ENCODE results near the gene AGTR1.

GRCh38 chr3:148659512-148659911 is 38.2 kb upstream of the AGTR1 start:
- TF ChIP-seq, protein P1, sequence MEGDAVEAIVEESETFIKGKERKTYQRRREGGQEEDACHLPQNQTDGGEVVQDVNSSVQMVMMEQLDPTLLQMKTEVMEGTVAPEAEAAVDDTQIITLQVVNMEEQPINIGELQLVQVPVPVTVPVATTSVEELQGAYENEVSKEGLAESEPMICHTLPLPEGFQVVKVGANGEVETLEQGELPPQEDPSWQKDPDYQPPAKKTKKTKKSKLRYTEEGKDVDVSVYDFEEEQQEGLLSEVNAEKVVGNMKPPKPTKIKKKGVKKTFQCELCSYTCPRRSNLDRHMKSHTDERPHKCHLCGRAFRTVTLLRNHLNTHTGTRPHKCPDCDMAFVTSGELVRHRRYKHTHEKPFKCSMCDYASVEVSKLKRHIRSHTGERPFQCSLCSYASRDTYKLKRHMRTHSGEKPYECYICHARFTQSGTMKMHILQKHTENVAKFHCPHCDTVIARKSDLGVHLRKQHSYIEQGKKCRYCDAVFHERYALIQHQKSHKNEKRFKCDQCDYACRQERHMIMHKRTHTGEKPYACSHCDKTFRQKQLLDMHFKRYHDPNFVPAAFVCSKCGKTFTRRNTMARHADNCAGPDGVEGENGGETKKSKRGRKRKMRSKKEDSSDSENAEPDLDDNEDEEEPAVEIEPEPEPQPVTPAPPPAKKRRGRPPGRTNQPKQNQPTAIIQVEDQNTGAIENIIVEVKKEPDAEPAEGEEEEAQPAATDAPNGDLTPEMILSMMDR (IDR thresholded peaks at IDR 0.05 in 2 of 3, conservative IDR thresholded peaks at IDR 0.05 in 1 of 3; ENCODE audit: control insufficient read depth in 2 of 3, extremely low read depth in 1 of 3, insufficient read depth in 1 of 3, low read depth in 3 of 3, low read length in 3 of 3) = no peak
- no peak for TF ChIP-seq GABPA (IDR thresholded peaks at IDR 0.05; ENCODE audit: low read depth)
- no peak for TF ChIP-seq ZNF274 (IDR thresholded peaks at IDR 0.05; ENCODE audit: insufficient read depth, insufficient read length)
- TF ChIP-seq TAF1 (IDR thresholded peaks at IDR 0.05; ENCODE audit: borderline replicate concordance, low read depth, low read length) = no peak
- TF ChIP-seq TARDBP (IDR thresholded peaks at IDR 0.05; ENCODE audit: borderline replicate concordance) = no peak
- TF ChIP-seq SP1 (IDR thresholded peaks at IDR 0.05; ENCODE audit: low read depth, low read length) = no peak
- no peak for TF ChIP-seq RAD21 (IDR thresholded peaks at IDR 0.05; ENCODE audit: insufficient read depth, low read depth, low read length)
- no peak for TF ChIP-seq FOXM1 (IDR thresholded peaks at IDR 0.05; ENCODE audit: low read depth, low read length)
- no peak for TF ChIP-seq E2F4 (IDR thresholded peaks at IDR 0.05; ENCODE audit: low read depth, low read length)
- TF ChIP-seq PML (IDR thresholded peaks at IDR 0.05; ENCODE audit: low read length) = no peak
- TF ChIP-seq POLR2AphosphoS5 (IDR thresholded peaks at IDR 0.05; ENCODE audit: low read length) = no peak
- TF ChIP-seq CEBPB (IDR thresholded peaks at IDR 0.05; ENCODE audit: borderline replicate concordance in 1 of 2, low read depth in 2 of 2, low read length in 2 of 2) = no peak
- TF ChIP-seq GATAD2B (conservative IDR thresholded peaks at IDR 0.05; ENCODE audit: low read depth) = no peak
